Lower lobe of right lung (tissue), 2 donors: ENCODE measurements around the gene APOBEC3H. TPM values are rescaled to one million over a fixed set of nuclear protein-coding genes. Genes with fewer than 3 reads are reported as not detected.

Source experiments
- ATAC-seq, 2 donors: fragments of 200-7000 bp; cut with Tn5 transposase; one replicate each; pipeline ENCODE4 v1.9.1; 2020 to 2022; ENCODE audit warnings: mild to moderate bottlenecking in 2 of 2, moderate library complexity in 2 of 2
- DNase-seq: peaks from one replicate; pipeline ENCODE4 v3.0.0-alpha.2; 2020
- H3K27ac ChIP-seq: fragments of 200-600 bp; one replicate; pipeline ENCODE4 v1.8.0; 2022
- H3K27me3 ChIP-seq: fragments of 200-600 bp; one replicate; pipeline ENCODE4 v1.8.0; 2022; ENCODE audit warnings: low read depth
- H3K36me3 ChIP-seq: fragments of 200-600 bp; one replicate; pipeline ENCODE4 v1.8.0; 2022; ENCODE audit warnings: mild to moderate bottlenecking
- H3K4me1 ChIP-seq: fragments of 200-600 bp; one replicate; pipeline ENCODE4 v1.8.0; 2022
- H3K4me3 ChIP-seq: fragments of 200-600 bp; one replicate; pipeline ENCODE4 v1.8.0; 2022; ENCODE audit warnings: mild to moderate bottlenecking
- H3K9me3 ChIP-seq: fragments of 200-600 bp; one replicate; pipeline ENCODE4 v1.8.0; 2022
- intact Hi-C: fragments of 100-400 bp; cut with DNase I; formaldehyde crosslinking; loops from one replicate; pipeline ENCODE4 v1.11.0; 2022
- total RNA-seq: library from RNA; stranded (reverse); fragmentation: NEBNext Ultra II Directional; extraction: Animal tissue kit (Norgen Biotek cat#: 25700); gene quantifications from one replicate; pipeline ENCODE4 v1.2.1, GENCODE V29; 2021
- TF ChIP-seq, protein P1 (sequence below): fragments of 200-600 bp; IDR thresholded peaks from one replicate; pipeline ENCODE4 v1.8.0; 2022; ENCODE audit warnings: antibody characterized with exemption, mild to moderate bottlenecking
- donor health status: DM: no; HTN: yes; CAD: no; lungs with severe emphysema.

The APOBEC3H gene
- total RNA-seq, 1 donor from 2014 or later = 1.9 TPM

DNA sequence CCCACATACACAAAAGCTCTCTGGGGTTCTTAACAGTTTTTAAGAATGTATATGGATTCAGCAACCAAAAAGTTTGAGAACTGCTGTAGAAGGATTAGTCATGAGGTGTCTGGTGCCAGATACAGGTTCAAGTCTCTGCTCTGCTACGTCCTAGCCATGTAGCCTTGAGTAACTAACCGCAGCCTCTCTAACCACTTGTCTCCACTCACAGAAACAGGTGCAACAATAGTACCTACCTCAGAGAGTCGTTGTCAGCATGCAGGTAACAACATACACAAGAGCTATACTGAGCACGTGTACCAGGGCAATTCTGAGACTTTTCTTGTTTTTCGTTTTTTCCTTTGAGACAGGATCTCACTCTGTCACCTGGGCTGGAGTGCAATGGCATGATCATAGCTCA, 28.6 kb downstream of the APOBEC3H start:
- DNase-seq (no peak), ATAC-seq (no peak)
- intact Hi-C loops = no loop called here
- peaks cover under 1% of the 10 kb centered on the region for H3K4me1 ChIP-seq
- H3K27ac ChIP-seq = no peak overlapping the region
- H3K9me3 ChIP-seq = no peaks in the 10 kb centered on the region
- H3K4me3 ChIP-seq = no peak overlapping the region
- no peaks in the 10 kb centered on the region for H3K27me3 ChIP-seq
- peaks cover 9% of the 10 kb centered on the region for H3K36me3 ChIP-seq
- TF ChIP-seq, protein P1, sequence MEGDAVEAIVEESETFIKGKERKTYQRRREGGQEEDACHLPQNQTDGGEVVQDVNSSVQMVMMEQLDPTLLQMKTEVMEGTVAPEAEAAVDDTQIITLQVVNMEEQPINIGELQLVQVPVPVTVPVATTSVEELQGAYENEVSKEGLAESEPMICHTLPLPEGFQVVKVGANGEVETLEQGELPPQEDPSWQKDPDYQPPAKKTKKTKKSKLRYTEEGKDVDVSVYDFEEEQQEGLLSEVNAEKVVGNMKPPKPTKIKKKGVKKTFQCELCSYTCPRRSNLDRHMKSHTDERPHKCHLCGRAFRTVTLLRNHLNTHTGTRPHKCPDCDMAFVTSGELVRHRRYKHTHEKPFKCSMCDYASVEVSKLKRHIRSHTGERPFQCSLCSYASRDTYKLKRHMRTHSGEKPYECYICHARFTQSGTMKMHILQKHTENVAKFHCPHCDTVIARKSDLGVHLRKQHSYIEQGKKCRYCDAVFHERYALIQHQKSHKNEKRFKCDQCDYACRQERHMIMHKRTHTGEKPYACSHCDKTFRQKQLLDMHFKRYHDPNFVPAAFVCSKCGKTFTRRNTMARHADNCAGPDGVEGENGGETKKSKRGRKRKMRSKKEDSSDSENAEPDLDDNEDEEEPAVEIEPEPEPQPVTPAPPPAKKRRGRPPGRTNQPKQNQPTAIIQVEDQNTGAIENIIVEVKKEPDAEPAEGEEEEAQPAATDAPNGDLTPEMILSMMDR = no peak

DNA sequence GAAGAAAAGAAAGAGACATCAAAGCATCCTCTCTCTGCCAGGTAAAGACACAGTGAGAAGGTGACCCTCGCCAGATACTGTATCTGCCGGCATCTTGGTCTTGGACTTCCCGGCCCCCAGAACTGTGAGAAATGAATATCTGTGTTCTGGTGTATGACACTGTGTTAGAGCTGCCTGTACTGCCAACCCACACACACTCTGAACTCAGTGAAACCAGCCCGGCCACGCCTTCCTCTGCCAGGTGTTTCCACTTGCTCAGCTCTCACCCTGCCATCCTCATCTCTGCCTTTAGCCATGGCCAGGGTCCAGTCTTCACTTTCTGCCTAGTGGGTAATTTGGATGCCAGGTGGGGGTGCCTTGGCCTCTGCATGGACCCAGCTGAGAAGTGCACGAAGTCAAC, 31.5 kb downstream of the APOBEC3H start:
- no peak for ATAC-seq
- Histone ChIP-seq H3K36me3 (peaks cover 28% of the 10 kb centered on the region), H3K27me3 (no peaks in the 10 kb centered on the region), H3K4me1 (peaks cover 16% of the 10 kb centered on the region), H3K27ac (no peak overlapping the region), H3K9me3 (no peaks in the 10 kb centered on the region), H3K4me3 (no peak overlapping the region)
- TF ChIP-seq, protein P1 = no peak
- intact Hi-C loops = no loop called here
- no peak for DNase-seq

DNA sequence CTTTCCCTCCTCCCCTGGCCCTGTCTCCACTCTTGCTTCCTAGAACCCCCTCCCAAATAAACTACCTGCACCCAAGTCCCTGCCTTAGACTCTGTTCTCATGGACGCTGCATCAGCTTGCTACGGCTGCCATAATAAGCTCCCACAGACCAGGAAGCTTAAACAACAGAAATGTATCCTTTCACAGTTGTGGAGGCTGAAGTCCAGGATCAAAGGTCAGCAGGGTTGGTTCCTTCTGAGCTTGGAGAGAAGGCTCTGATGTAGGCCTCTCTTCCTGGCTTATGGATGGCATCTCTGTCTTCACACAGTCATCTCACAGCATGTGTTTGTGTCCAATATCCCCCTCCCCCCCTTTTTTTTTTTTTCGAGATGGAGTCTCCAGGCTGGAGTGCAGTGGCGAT, 32.0 kb downstream of the APOBEC3H start:
- Histone ChIP-seq H3K9me3 (no peaks in the 10 kb centered on the region), H3K4me1 (peaks cover 16% of the 10 kb centered on the region), H3K27ac (no peak overlapping the region), H3K4me3 (no peak overlapping the region), H3K27me3 (no peaks in the 10 kb centered on the region), H3K36me3 (peaks cover 34% of the 10 kb centered on the region)
- ATAC-seq = no peak
- TF ChIP-seq, protein P1 = no peak
- intact Hi-C loops = no loop called here
- no peak for DNase-seq

DNA sequence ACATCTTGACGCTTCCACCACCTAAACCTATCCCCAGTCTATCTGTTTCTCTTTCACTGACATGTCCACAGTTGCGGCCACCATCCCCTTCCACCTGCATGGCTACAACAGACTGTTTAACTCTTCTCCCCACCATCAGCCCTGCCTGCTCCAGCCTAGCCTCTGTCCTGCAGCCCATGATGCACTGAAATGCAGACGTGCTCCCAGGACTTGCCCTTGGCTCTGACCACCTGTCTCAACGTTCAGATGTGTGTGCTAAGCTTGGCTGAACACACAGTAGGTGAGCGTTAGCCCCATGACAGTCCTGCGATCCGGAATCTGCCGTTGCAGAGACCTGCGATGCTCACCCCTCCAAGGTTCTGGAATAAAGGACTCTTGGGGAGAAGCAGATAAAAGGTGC, 32.7 kb downstream of the APOBEC3H start:
- TF ChIP-seq, protein P1 = no peak
- no peaks in the 10 kb centered on the region for H3K27me3 ChIP-seq
- no peak overlapping the region for H3K27ac ChIP-seq
- H3K4me3 ChIP-seq = no peak overlapping the region
- peaks cover 16% of the 10 kb centered on the region for H3K4me1 ChIP-seq
- DNase-seq (no peak), ATAC-seq (no peak)
- no peaks in the 10 kb centered on the region for H3K9me3 ChIP-seq
- peaks cover 39% of the 10 kb centered on the region for H3K36me3 ChIP-seq
- intact Hi-C loops = no loop called here

DNA sequence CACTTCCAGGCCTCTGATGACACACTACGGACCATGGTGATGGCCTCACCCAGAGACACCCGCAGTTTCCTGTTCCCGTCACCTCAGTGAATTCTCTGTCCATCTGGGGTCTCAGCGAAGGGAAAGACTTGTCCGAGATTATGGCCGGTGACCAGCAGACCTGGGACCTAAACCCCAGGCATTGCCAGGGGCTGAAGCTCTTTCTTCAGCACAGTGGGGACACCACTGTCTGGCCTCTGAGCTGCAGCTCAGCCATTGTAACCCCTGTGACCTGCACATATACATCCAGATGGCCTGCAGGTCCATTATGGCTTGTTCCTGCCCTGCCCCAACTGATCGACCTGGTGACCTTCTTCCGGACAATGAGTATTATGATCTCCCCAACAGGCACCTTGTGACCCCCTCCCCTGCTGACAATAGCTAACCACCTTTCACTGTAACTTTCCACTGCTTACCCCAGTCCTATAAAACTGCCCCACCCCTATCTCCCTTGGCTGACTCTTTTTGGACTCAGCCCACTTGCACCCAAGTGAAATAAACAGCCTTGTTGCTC, 33.2 kb downstream of the APOBEC3H start:
- H3K27me3 ChIP-seq = no peaks in the 10 kb centered on the region
- no peak overlapping the region for H3K27ac ChIP-seq
- intact Hi-C loops = no loop called here
- no peak for DNase-seq
- no peaks in the 10 kb centered on the region for H3K9me3 ChIP-seq
- H3K4me3 ChIP-seq = no peak overlapping the region
- H3K4me1 ChIP-seq = peaks cover 16% of the 10 kb centered on the region
- TF ChIP-seq, protein P1 = no peak
- no peak for ATAC-seq
- H3K36me3 ChIP-seq = peaks cover 44% of the 10 kb centered on the region
